Measurements from ENCODE around the gene PTPRK. TPM values are rescaled to one million over a fixed set of nuclear protein-coding genes. Genes with fewer than 3 reads are reported as not detected.

Gene PTPRK
- total RNA-seq, 1 donor from 2014 or later: 13.0 TPM

DNA sequence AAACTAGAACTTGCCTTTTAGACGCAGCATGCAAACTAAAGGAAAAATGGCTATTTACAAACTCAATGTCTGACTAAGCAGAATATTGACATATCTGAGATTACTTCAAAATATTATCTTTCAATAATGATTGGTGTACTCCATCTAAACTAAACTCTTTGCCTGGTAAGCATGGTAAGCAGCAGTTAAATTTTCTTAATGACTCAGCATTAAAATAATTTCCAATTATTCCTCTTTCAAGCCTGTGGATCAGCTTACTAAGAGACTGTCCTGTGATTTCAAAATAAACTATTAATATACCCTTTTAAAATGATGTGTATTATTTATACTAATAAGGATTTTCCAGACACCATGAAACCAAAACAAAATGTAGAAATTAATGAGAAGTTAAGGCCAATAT, 392.7 kb downstream of the PTPRK start:
- no peak for ATAC-seq

DNA sequence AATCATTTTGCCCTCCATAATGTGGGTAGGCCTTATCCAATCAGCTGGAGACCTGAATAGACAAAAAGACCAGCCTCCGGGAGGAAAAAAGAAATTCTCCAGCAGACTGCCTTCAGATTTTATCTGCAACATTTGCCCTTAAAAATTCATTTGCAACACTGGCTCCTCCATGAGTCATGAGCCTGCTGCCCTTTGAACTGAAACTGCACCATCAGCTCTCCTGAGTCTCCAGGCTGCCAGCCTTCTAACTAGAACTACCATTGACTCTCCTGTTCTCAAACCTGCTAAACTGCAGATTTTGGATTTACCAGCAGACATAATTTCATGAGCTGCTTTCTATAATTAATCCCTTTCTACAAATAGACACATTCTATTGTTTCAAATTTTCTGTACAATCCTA, 395.7 kb downstream of the PTPRK start:
- ATAC-seq: peak; percentile 84

GRCh38 chr6:128121610-128122009, 398.8 kb downstream of the PTPRK start:
- ATAC-seq: no peak

GRCh38 chr6:128121190-128121589, 399.2 kb downstream of the PTPRK start:
- no peak for ATAC-seq

- ATAC-seq: no peak
These were observed 402.0 kb downstream of the PTPRK start for GRCh38 chr6:128118401-128118800.

GRCh38 chr6:128117916-128118315, 402.5 kb downstream of the PTPRK start:
- ATAC-seq: no peak

DNA sequence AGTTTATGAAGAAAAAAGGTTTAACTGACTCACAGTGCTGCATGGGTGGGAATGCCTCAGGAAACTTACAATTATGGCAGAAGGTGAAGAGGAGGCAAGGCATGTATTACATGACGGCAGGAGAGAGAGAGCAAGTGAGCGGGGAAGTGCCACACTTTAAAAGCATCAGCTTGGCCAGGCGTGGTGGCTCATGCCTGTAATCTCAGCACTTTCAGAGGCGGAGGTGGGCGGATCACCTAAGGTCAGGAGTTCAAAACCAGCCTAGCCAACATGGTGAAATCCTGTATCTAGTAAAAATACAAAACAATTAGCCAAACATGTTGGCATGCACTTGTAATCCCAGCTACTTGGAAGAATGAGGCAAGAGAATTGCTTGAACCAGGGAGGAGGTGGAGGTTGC, 406.2 kb downstream of the PTPRK start:
- peak; percentile 44 for ATAC-seq

- no peak for ATAC-seq
These were observed 407.9 kb downstream of the PTPRK start for GRCh38 chr6:128112494-128112893.

DNA sequence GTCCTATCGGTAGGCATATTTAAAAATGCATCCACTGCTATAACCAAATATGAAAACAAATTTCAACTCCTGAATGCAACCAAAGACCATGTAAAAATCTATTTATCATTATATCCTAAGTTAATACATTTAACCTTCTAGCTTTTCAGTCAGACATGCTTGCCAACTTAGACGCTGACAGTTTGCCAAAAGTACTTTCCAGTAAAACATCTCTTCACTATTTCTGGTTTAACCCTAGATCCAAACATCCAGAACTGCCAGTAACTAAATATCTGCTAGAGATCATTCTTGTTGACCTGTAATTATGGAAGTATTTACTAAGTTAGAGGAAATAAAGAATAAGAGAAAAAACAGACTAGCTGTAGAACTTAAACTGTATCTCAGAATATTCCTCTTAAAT, 409.3 kb downstream of the PTPRK start:
- ATAC-seq: no peak

- no peak for ATAC-seq
These were observed 412.7 kb downstream of the PTPRK start for GRCh38 chr6:128107682-128108081.

GRCh38 chr6:128099571-128100197, 420.7 kb downstream of the PTPRK start:
- no peak for ATAC-seq

DNA sequence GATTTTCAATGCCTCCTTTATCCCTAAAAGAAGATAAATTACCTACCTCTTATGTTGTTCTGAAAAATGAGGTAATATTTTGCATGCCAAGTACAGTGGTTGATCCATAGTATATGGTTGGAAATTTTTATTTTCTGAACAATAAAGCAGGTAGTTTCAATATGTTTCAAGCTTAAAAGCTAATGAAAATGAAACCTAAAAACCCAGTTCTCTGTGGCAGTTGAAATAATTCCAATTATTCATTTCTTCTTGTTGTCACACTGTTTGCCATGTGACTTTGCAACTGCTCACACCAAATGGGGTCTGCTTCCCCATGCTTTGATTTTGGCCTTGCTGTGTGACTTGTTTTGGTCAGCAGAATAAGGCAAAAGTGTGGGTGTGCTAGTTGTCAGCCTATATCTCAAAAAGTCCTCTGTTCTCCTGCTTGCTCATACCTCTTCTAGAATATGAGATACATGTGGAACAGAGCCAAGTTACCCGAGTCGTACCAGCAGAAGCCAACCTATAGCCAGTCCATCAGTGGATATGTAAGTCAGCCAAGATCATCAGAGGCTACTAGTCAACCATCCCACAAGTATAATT, 422.3 kb downstream of the PTPRK start:
- no peak for ATAC-seq

- ATAC-seq: no peak
These were observed 423.4 kb downstream of the PTPRK start for GRCh38 chr6:128097009-128097408.

GRCh38 chr6:128095362-128095761, 425.0 kb downstream of the PTPRK start:
- ATAC-seq: no peak

GRCh38 chr6:128079021-128079420, 441.4 kb downstream of the PTPRK start:
- no peak for ATAC-seq

GRCh38 chr6:128078276-128078675, 442.1 kb downstream of the PTPRK start:
- no peak for ATAC-seq

DNA sequence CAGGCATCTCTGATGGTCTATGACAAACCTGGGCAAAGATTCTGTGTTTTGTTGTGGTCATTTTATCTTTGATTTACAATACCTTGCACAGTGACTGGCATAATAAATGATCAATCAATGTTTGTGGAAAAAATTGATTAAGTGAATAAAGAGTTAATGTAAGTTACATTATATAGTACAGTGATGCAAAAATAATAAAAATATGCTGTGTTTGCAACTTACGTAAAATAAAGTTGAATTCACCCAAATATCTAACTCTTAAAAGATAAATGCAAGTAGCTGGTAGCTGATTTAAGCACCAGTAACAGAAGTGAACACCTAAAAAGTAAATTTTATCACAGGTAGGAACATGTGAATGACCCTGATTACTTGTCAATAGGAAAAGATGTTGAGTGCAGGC, 443.6 kb downstream of the PTPRK start:
- no peak for ATAC-seq

DNA sequence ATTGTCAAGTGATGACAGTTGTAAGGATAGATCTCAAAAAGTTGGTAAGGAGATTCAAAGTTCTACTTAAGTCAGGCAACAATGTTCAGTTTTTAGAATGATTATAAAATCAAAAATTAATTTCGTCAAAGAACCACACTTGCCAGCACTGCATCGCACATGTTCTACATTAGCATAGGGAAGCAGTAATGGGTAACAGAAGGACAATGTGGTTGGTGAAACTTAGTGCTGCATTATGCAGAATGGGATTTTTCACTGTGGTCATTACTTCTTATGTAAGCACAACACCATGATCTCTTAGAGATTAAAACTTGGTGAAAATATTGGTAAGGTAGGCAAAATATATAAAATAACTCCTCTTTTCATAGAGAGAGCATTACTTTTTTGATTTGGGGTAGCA, 445.8 kb downstream of the PTPRK start:
- no peak for ATAC-seq

DNA sequence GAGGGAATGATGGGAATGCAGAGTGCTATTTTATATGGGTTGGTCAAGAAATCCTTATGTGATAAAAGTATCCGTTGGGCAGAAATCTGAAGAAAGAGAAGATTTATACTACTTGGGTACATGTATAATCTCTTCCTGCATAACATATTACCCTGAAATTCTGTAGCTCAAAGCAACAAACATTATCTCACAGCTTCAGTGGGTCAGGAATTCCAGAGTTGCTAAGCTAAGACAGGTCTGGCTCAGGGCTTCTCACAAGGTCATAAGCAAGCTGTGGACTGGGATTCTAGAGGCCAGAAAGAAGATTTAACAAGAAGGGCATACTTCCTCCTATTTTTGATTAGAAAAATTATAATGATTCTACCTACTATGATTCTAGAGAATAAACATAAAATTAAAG, 447.0 kb downstream of the PTPRK start:
- ATAC-seq: no peak

DNA sequence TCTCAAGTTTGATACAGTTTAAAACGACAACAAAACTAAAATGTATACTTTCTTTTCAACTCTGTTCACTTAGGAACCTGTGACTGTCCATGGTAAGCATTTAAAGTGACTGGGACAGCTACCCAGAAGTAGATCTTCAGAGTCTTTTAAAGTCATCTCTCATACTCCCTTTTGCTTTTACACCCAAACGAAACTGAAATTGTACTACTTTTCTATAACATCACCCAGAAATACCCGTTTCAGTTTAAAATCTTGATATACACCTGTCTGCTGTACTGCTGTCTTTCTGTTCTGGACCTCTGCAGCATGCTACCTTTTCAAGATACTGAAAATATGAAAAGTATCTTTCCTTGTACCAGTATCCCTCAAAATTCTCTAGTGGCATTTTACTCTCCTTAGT, 449.2 kb downstream of the PTPRK start:
- no peak for ATAC-seq

DNA sequence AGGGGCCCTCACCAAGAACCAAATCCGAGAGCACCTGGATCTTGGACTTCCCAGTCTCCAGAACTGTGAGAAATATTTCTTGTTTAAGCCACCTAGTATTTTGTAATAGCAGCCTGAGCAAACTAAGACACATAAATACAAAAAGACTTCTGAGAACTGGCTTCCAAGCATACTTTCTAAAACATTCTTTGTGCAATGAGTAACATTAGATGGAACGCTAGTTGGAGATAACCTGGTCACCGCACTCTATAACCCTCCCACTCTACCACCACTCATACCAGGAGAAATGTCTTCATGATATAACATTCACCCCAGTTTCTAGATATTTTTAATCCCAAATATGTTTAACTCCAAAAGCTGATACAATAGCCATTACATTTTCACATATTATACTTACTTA, 450.0 kb downstream of the PTPRK start:
- ATAC-seq: no peak

DNA sequence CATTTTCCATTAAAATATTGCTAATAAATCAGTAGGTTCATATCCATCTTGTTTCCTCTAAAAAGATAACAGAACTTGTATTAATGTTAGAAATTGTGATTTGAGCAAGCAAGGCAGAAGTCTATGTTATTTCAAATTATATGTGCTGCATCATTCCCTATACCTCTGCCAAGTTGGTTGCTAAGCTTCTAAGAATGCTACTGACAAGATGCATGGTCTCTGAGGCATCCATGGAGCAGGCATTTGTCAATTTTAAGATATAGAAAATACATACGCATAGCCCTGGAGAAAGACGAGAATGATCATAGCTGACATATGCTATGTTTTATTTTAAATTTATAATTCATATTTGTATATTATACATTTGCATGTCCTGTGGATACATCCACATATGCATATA, 451.2 kb downstream of the PTPRK start:
- ATAC-seq: no peak

DNA sequence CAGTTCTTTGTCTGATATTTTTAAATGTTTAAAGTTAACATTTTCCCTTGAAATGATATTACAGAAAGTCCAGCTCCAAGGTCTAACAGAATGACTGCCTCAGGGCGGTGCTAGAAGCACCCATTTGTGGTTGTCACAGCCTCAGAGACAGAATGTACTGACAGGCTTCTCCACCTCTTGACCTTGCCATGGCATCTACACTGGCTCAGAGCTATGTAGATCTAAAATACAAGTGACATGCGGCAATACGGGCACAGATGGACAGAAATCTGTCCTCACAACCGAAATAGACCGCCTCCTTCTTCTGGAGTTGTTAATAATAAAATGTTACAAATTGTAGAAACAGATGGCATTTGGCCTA, 452.3 kb downstream of the PTPRK start:
- ATAC-seq: no peak

DNA sequence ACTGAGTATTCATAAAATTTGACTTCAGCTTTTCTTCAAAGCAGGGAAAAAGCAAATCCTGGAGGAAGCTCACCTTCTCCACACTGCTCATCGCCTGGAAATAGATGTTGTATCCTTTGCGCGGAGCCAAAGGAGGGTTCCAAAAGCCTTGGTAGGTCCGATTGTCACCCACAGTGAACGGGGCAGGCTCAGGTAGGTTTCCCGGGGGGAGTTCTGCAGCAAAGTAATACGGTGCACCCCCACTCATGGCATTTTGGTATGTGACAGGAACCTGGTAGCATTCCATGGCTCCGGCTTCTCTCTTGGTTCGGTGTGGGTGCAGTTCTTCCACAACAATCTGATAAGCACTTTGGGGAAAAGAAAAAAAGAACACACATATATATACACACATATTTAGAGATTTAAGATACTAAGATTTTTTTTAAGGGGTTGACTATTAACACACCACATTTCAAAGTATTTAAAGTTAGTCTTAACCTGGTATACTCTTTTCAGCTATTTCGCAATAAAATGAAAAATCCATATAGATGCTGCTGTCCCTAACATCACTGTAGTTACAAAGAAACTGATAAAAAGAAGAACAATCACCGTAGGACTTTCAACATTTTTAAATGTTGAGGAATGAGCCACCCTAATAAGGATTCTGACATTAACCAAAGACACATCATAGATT, 452.8 kb downstream of the PTPRK start:
- ATAC-seq: no peak

DNA sequence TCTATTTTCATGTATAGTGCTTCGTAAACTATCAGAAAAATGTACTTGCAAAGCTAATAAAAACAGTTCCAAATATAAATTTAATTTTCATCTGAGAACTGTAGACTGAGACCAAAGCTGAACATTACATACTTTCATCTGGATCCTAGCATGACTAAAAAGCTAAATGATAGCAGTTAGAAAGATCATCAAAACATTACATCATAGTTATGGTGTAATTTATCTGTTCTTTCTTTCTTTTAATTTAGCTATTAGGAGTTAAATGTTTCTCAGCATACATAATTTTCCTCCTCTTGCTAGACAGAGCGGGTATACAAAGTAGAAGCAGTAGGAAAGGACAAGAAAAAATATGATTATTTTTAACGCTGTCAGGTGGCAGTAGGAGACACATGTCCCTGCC, 455.3 kb downstream of the PTPRK start:
- ATAC-seq: no peak
